Choroid plexus epithelial cell (primary cell): ENCODE data around the gene TMBIM1.

Experiments
- DNase-seq: peaks from one replicate; pipeline ENCODE4 v3.0.0-alpha.2; 2010; ENCODE audit warnings: low read depth
- H3K4me3 ChIP-seq: 2 replicates; pipeline ENCODE4 v1.5.1; 2011; ENCODE audit warnings: low read depth, mild to moderate bottlenecking, control low read depth, low read length, moderate library complexity
- TF ChIP-seq, protein P1 (sequence below): conservative IDR thresholded peaks from 2 replicates; pipeline ENCODE4 v1.5.1; 2011; ENCODE audit warnings: low read depth, mild to moderate bottlenecking, control low read depth, inconsistent platforms, low read length, moderate library complexity

TMBIM1 gene

GRCh38 chr2:218259099-218259961, 33.0 kb downstream of the TMBIM1 start:
- TF ChIP-seq, protein P1, sequence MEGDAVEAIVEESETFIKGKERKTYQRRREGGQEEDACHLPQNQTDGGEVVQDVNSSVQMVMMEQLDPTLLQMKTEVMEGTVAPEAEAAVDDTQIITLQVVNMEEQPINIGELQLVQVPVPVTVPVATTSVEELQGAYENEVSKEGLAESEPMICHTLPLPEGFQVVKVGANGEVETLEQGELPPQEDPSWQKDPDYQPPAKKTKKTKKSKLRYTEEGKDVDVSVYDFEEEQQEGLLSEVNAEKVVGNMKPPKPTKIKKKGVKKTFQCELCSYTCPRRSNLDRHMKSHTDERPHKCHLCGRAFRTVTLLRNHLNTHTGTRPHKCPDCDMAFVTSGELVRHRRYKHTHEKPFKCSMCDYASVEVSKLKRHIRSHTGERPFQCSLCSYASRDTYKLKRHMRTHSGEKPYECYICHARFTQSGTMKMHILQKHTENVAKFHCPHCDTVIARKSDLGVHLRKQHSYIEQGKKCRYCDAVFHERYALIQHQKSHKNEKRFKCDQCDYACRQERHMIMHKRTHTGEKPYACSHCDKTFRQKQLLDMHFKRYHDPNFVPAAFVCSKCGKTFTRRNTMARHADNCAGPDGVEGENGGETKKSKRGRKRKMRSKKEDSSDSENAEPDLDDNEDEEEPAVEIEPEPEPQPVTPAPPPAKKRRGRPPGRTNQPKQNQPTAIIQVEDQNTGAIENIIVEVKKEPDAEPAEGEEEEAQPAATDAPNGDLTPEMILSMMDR: no peak
- peak; percentile 79 for DNase-seq
- H3K4me3 ChIP-seq: no peak overlapping the region

- peak; percentile 46 for DNase-seq
- TF ChIP-seq, protein P1: peak; percentile 77
- no peak overlapping the region for H3K4me3 ChIP-seq
These were observed 34.8 kb downstream of the TMBIM1 start for GRCh38 chr2:218257390-218257981.

- TF ChIP-seq, protein P1: no peak
- no peak for DNase-seq
- H3K4me3 ChIP-seq: no peak overlapping the region
These were observed 35.5 kb downstream of the TMBIM1 start for GRCh38 chr2:218256612-218257350.

GRCh38 chr2:218255446-218255845, 36.9 kb downstream of the TMBIM1 start:
- no peak overlapping the region for H3K4me3 ChIP-seq
- peak; percentile 59 for DNase-seq
- TF ChIP-seq, protein P1: no peak

DNA sequence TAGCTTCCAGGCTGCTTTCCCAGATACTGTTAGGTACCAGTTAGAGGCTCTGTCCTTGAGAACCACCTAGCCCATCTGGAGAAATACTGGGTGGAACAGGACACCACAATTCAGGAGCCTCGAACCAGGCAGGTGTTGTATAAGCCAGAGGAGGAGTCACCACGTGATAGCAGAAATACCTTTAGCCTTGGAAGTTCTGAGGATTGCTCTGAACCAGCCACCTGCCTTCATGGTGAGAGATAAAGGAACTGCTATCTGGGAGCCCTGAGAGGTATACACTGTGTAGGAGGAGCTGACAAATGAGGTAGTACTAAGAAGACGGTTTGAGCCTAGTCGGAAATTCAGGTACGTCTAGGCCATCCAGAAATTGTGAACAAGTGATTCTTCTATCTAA, 39.1 kb downstream of the TMBIM1 start:
- no peak for DNase-seq
- TF ChIP-seq, protein P1: no peak
- no peak overlapping the region for H3K4me3 ChIP-seq

GRCh38 chr2:218252509-218253231, 39.6 kb downstream of the TMBIM1 start:
- TF ChIP-seq, protein P1: no peak
- no peak overlapping the region for H3K4me3 ChIP-seq
- no peak for DNase-seq
